CD8-positive, alpha-beta memory T cell (primary cell): Measurements from ENCODE around the gene ZFHX3. TPM values are rescaled to one million over a fixed set of nuclear protein-coding genes. Genes with fewer than 3 reads are reported as not detected.

ENCODE experiments used
- CTCF ChIA-PET: fragments of 350-600 bp; sonication (Branson Sonifier 250); formaldehyde crosslinking; loops from one replicate; lab custom pipeline; 2021; ENCODE audit warnings: antibody characterized with exemption; lab: Charles Lee
- POLR2A ChIA-PET: fragments of 350-600 bp; sonication (Branson Sonifier 250); formaldehyde crosslinking; loops from one replicate; lab custom pipeline; 2021; ENCODE audit warnings: antibody characterized with exemption; lab: Charles Lee
- DNase-seq, 5 donors: peaks; one replicate each; pipeline versions ENCODE4 v3.0.0 to v3.0.0-alpha.2; 2020 to 2022; ENCODE audit warnings: mixed read lengths in 1 of 5
- H3K27ac ChIP-seq: one replicate; pipeline ENCODE4 v1.7.0; 2013; ENCODE audit warnings: low read depth, mild to moderate bottlenecking, low read length, moderate library complexity
- H3K27me3 ChIP-seq: 2 replicates; pipeline ENCODE4 v1.7.0; 2013; ENCODE audit warnings: low read length, mild to moderate bottlenecking; ENCODE audit not compliant: insufficient read depth, poor library complexity, severe bottlenecking
- H3K36me3 ChIP-seq: 2 replicates; pipeline ENCODE4 v1.7.0; 2013; ENCODE audit warnings: mild to moderate bottlenecking, low read length, moderate library complexity; ENCODE audit not compliant: insufficient read depth
- H3K4me1 ChIP-seq: 2 replicates; pipeline ENCODE4 v1.7.0; 2013; ENCODE audit warnings: mild to moderate bottlenecking, low read length, moderate library complexity; ENCODE audit not compliant: insufficient read depth
- H3K4me3 ChIP-seq: 2 replicates; pipeline ENCODE4 v1.7.0; 2013; ENCODE audit warnings: mild to moderate bottlenecking, low read length
- H3K9me3 ChIP-seq: 2 replicates; pipeline ENCODE4 v1.7.0; 2013; ENCODE audit warnings: mild to moderate bottlenecking, low read length
- H3K27ac Mint-ChIP-seq, 8 donors: one replicate each; pipeline ENCODE4 v1.8.0; 2020 to 2021; ENCODE audit warnings: mixed read lengths in 8 of 8, mild to moderate bottlenecking in 6 of 8, inconsistent platforms in 3 of 8, moderate library complexity in 3 of 8
- H3K27me3 Mint-ChIP-seq, 2 donors: one replicate each; pipeline ENCODE4 v1.8.0; 2020 to 2021; ENCODE audit warnings: mixed read lengths in 2 of 2, mild to moderate bottlenecking in 1 of 2, moderate library complexity in 1 of 2
- H3K36me3 Mint-ChIP-seq, 3 donors: one replicate each; pipeline ENCODE4 v1.8.0; 2020 to 2021; ENCODE audit warnings: mixed read lengths in 3 of 3, inconsistent platforms in 1 of 3, mild to moderate bottlenecking in 1 of 3
- H3K4me1 Mint-ChIP-seq, 3 donors: one replicate each; pipeline ENCODE4 v1.8.0; 2020 to 2021; ENCODE audit warnings: mixed read lengths in 3 of 3, inconsistent platforms in 1 of 3, mild to moderate bottlenecking in 1 of 3
- H3K4me3 Mint-ChIP-seq, 7 donors: one replicate each; pipeline ENCODE4 v1.8.0; 2020 to 2021; ENCODE audit warnings: mixed read lengths in 7 of 7, mild to moderate bottlenecking in 6 of 7, moderate library complexity in 4 of 7, inconsistent platforms in 2 of 7
- H3K9me3 Mint-ChIP-seq, 5 donors: one replicate each; pipeline ENCODE4 v1.8.0; 2020 to 2022; ENCODE audit warnings: mixed read lengths in 5 of 5, mild to moderate bottlenecking in 3 of 5, moderate library complexity in 2 of 5, inconsistent platforms in 1 of 5
- polyA plus RNA-seq: library from polyadenylated mRNA; unstranded; fragments of 300-500 nt; fragmentation: Illumina TruSeq; gene quantifications from one replicate; pipeline ENCODE4 v1.2.3, GENCODE V29; 2021
- total RNA-seq, 2 experiments: library from RNA; stranded (reverse); gene quantifications; one replicate each; pipeline ENCODE4 v1.2.3, GENCODE V29; 2021

Gene ZFHX3
- total and polyA plus RNA-seq, 3 experiments from 2014 or later: 0.13 to 0.22 (median 0.20) TPM

GRCh38 chr16:72976438-72977064, 71.4 kb downstream of the ZFHX3 start:
- Mint-ChIP-seq H3K36me3 (no peaks in the 10 kb centered on the region), H3K4me3 (no peak overlapping the region), H3K9me3 (peaks cover 0 to 2% (median 0%) of the 10 kb centered on the region in 5 donors), H3K27me3 (peaks cover 0 to 2% of the 10 kb centered on the region in 2 donors), H3K4me1 (no peaks in the 10 kb centered on the region), H3K27ac (no peak overlapping the region)
- CTCF ChIA-PET: no interaction called here
- Histone ChIP-seq H3K4me1 (no peaks in the 10 kb centered on the region), H3K27me3 (no peaks in the 10 kb centered on the region), H3K4me3 (no peak overlapping the region), H3K27ac (no peak overlapping the region), H3K9me3 (no peaks in the 10 kb centered on the region), H3K36me3 (no peaks in the 10 kb centered on the region)
- DNase-seq: no peak
- POLR2A ChIA-PET: no interaction called here

GRCh38 chr16:72975809-72976437, 72.0 kb downstream of the ZFHX3 start:
- CTCF ChIA-PET: no interaction called here
- DNase-seq: no peak
- H3K4me1 Mint-ChIP-seq: no peaks in the 10 kb centered on the region
- Histone ChIP-seq H3K36me3 (no peaks in the 10 kb centered on the region), H3K27me3 (no peaks in the 10 kb centered on the region), H3K4me3 (no peak overlapping the region), H3K4me1 (no peaks in the 10 kb centered on the region), H3K9me3 (no peaks in the 10 kb centered on the region), H3K27ac (no peak overlapping the region)
- peaks cover 0 to 2% of the 10 kb centered on the region in 2 donors for H3K27me3 Mint-ChIP-seq
- POLR2A ChIA-PET: no interaction called here
- no peaks in the 10 kb centered on the region for H3K36me3 Mint-ChIP-seq
- H3K9me3 Mint-ChIP-seq: peaks cover 0 to 2% (median 0%) of the 10 kb centered on the region in 5 donors
- H3K27ac Mint-ChIP-seq: no peak overlapping the region
- H3K4me3 Mint-ChIP-seq: no peak overlapping the region

GRCh38 chr16:72974142-72974769, 73.7 kb downstream of the ZFHX3 start:
- H3K27ac Mint-ChIP-seq: no peak overlapping the region
- POLR2A ChIA-PET: no interaction called here
- H3K36me3 Mint-ChIP-seq: no peaks in the 10 kb centered on the region
- CTCF ChIA-PET: no interaction called here
- Histone ChIP-seq H3K9me3 (no peaks in the 10 kb centered on the region), H3K4me1 (no peaks in the 10 kb centered on the region), H3K4me3 (no peak overlapping the region), H3K36me3 (no peaks in the 10 kb centered on the region), H3K27ac (no peak overlapping the region), H3K27me3 (no peaks in the 10 kb centered on the region)
- no peak for DNase-seq
- H3K9me3 Mint-ChIP-seq: peaks cover 0 to 2% (median 0%) of the 10 kb centered on the region in 5 donors
- H3K27me3 Mint-ChIP-seq: peaks cover 0 to 2% of the 10 kb centered on the region in 2 donors
- no peaks in the 10 kb centered on the region for H3K4me1 Mint-ChIP-seq
- H3K4me3 Mint-ChIP-seq: no peak overlapping the region

GRCh38 chr16:72972878-72973571, 74.9 kb downstream of the ZFHX3 start:
- Histone ChIP-seq H3K27ac (no peak overlapping the region), H3K36me3 (no peaks in the 10 kb centered on the region), H3K4me1 (no peaks in the 10 kb centered on the region), H3K27me3 (no peaks in the 10 kb centered on the region), H3K9me3 (no peaks in the 10 kb centered on the region), H3K4me3 (no peak overlapping the region)
- Mint-ChIP-seq H3K36me3 (no peaks in the 10 kb centered on the region), H3K27me3 (peaks cover 0 to 2% of the 10 kb centered on the region in 2 donors), H3K9me3 (peaks cover 0 to 2% (median 0%) of the 10 kb centered on the region in 5 donors), H3K4me1 (no peaks in the 10 kb centered on the region), H3K4me3 (no peak overlapping the region), H3K27ac (no peak overlapping the region)
- ChIA-PET POLR2A (no interaction called here), CTCF (no interaction called here)
- no peak for DNase-seq

- POLR2A ChIA-PET: no interaction called here
- DNase-seq: no peak
- Histone ChIP-seq H3K4me1 (no peaks in the 10 kb centered on the region), H3K4me3 (no peak overlapping the region), H3K36me3 (no peaks in the 10 kb centered on the region), H3K27me3 (no peaks in the 10 kb centered on the region), H3K27ac (no peak overlapping the region), H3K9me3 (no peaks in the 10 kb centered on the region)
- no peak overlapping the region for H3K4me3 Mint-ChIP-seq
- peaks cover 0 to 2% of the 10 kb centered on the region in 2 donors for H3K27me3 Mint-ChIP-seq
- CTCF ChIA-PET: no interaction called here
- H3K4me1 Mint-ChIP-seq: no peaks in the 10 kb centered on the region
- H3K9me3 Mint-ChIP-seq: peaks cover 0 to 2% (median 0%) of the 10 kb centered on the region in 5 donors
- H3K36me3 Mint-ChIP-seq: no peaks in the 10 kb centered on the region
- no peak overlapping the region for H3K27ac Mint-ChIP-seq
Observed at GRCh38 chr16:72971370-72971769, 76.6 kb downstream of the ZFHX3 start.

- POLR2A ChIA-PET: no interaction called here
- Mint-ChIP-seq H3K36me3 (no peaks in the 10 kb centered on the region), H3K9me3 (peaks cover 0 to 2% (median 0%) of the 10 kb centered on the region in 5 donors), H3K4me3 (no peak overlapping the region), H3K4me1 (no peaks in the 10 kb centered on the region), H3K27me3 (peaks cover 0 to 2% of the 10 kb centered on the region in 2 donors), H3K27ac (no peak overlapping the region)
- H3K27me3 ChIP-seq: no peaks in the 10 kb centered on the region
- DNase-seq: no peak
- CTCF ChIA-PET: no interaction called here
- no peak overlapping the region for H3K4me3 ChIP-seq
- H3K9me3 ChIP-seq: no peaks in the 10 kb centered on the region
- no peaks in the 10 kb centered on the region for H3K36me3 ChIP-seq
- no peak overlapping the region for H3K27ac ChIP-seq
- no peaks in the 10 kb centered on the region for H3K4me1 ChIP-seq
Observed at GRCh38 chr16:72970656-72971055, 77.3 kb downstream of the ZFHX3 start.

GRCh38 chr16:72969812-72970211, 78.1 kb downstream of the ZFHX3 start:
- no peak overlapping the region for H3K4me3 ChIP-seq
- peaks cover 0 to 4% of the 10 kb centered on the region in 2 donors for H3K27me3 Mint-ChIP-seq
- no peak overlapping the region for H3K4me3 Mint-ChIP-seq
- no peak for DNase-seq
- H3K4me1 Mint-ChIP-seq: no peaks in the 10 kb centered on the region
- H3K27ac ChIP-seq: no peak overlapping the region
- peaks cover 0 to 2% (median 0%) of the 10 kb centered on the region in 5 donors for H3K9me3 Mint-ChIP-seq
- no peak overlapping the region for H3K27ac Mint-ChIP-seq
- H3K27me3 ChIP-seq: no peaks in the 10 kb centered on the region
- POLR2A ChIA-PET: no interaction called here
- no peaks in the 10 kb centered on the region for H3K36me3 ChIP-seq
- H3K9me3 ChIP-seq: no peaks in the 10 kb centered on the region
- H3K36me3 Mint-ChIP-seq: no peaks in the 10 kb centered on the region
- no peaks in the 10 kb centered on the region for H3K4me1 ChIP-seq
- CTCF ChIA-PET: no interaction called here

GRCh38 chr16:72969146-72969545, 78.8 kb downstream of the ZFHX3 start:
- POLR2A ChIA-PET: no interaction called here
- H3K27ac ChIP-seq: no peak overlapping the region
- Mint-ChIP-seq H3K27me3 (peaks cover 0 to 4% of the 10 kb centered on the region in 2 donors), H3K36me3 (no peaks in the 10 kb centered on the region), H3K4me1 (no peaks in the 10 kb centered on the region), H3K27ac (no peak overlapping the region), H3K4me3 (no peak overlapping the region), H3K9me3 (peaks cover 0 to 2% (median 0%) of the 10 kb centered on the region in 5 donors)
- no peaks in the 10 kb centered on the region for H3K27me3 ChIP-seq
- no peaks in the 10 kb centered on the region for H3K9me3 ChIP-seq
- no peaks in the 10 kb centered on the region for H3K36me3 ChIP-seq
- CTCF ChIA-PET: no interaction called here
- H3K4me1 ChIP-seq: no peaks in the 10 kb centered on the region
- no peak for DNase-seq
- no peak overlapping the region for H3K4me3 ChIP-seq
